Neutrophil (primary cell): ENCODE measurements around the gene HSCB.

Experiments
- H3K27ac ChIP-seq: fragments of 200-600 bp; sonication (generic); 2 replicates; pipeline ENCODE4 v1.5.1; 2016; ENCODE audit warnings: mild to moderate bottlenecking, moderate library complexity
- H3K27me3 ChIP-seq: fragments of 200-600 bp; sonication (generic); 2 replicates; pipeline ENCODE4 v1.6.0; 2016; ENCODE audit warnings: mild to moderate bottlenecking
- H3K36me3 ChIP-seq: fragments of 200-600 bp; sonication (generic); 2 replicates; pipeline ENCODE4 v1.5.1; 2017
- H3K4me1 ChIP-seq, 2 experiments: fragments of 200-600 bp in 1 of 2; sonication (generic) in 1 of 2; 1 replicate in 1 of 2; 2 replicates in 1 of 2; pipeline versions ENCODE4 v1.5.1 to v1.6.1; 2013 to 2016; ENCODE audit warnings: low read depth in 1 of 2, low read length in 1 of 2, mild to moderate bottlenecking in 1 of 2, moderate library complexity in 1 of 2; ENCODE audit not compliant: control insufficient read depth in 1 of 2, insufficient read depth in 1 of 2
- H3K4me3 ChIP-seq, 2 experiments: fragments of 200-600 bp in 1 of 2; sonication (generic) in 1 of 2; 1 replicate in 1 of 2; 2 replicates in 1 of 2; pipeline ENCODE4 v1.5.1; 2013 to 2016; ENCODE audit warnings: low read depth in 1 of 2, low read length in 1 of 2, mild to moderate bottlenecking in 1 of 2, moderate library complexity in 1 of 2
- H3K9me3 ChIP-seq: fragments of 200-600 bp; sonication (generic); 2 replicates; pipeline ENCODE4 v1.5.1; 2016
- CTCF ChIP-seq: fragments of 200-600 bp; sonication (generic); IDR thresholded peaks from 2 replicates; pipeline ENCODE4 v1.5.1; 2016; ENCODE audit warnings: antibody characterized with exemption

Gene HSCB

GRCh38 chr22:28710107-28710506 is 31.7 kb upstream of the HSCB start:
- Histone ChIP-seq H3K4me1 (no peaks in the 10 kb centered on the region), H3K4me3 (no peak overlapping the region), H3K27me3 (no peaks in the 10 kb centered on the region), H3K36me3 (peaks cover 13% of the 10 kb centered on the region), H3K9me3 (no peaks in the 10 kb centered on the region), H3K27ac (no peak overlapping the region)
- TF ChIP-seq CTCF, result no peak

- no peak overlapping the region for H3K4me3 ChIP-seq
- H3K36me3 ChIP-seq, result peaks cover 13% of the 10 kb centered on the region
- no peaks in the 10 kb centered on the region for H3K27me3 ChIP-seq
- no peaks in the 10 kb centered on the region for H3K9me3 ChIP-seq
- H3K27ac ChIP-seq, result no peak overlapping the region
- no peaks in the 10 kb centered on the region for H3K4me1 ChIP-seq
- TF ChIP-seq CTCF, result no peak
These were observed 31.2 kb upstream of the HSCB start for GRCh38 chr22:28710576-28711191.

GRCh38 chr22:28711341-28711740 is 30.5 kb upstream of the HSCB start:
- no peaks in the 10 kb centered on the region for H3K9me3 ChIP-seq
- TF ChIP-seq CTCF, result no peak
- peaks cover 14% of the 10 kb centered on the region for H3K36me3 ChIP-seq
- no peaks in the 10 kb centered on the region for H3K4me1 ChIP-seq
- no peak overlapping the region for H3K27ac ChIP-seq
- no peak overlapping the region for H3K4me3 ChIP-seq
- H3K27me3 ChIP-seq, result no peaks in the 10 kb centered on the region

- Histone ChIP-seq H3K4me3 (no peak overlapping the region), H3K27me3 (no peaks in the 10 kb centered on the region), H3K36me3 (peaks cover 15% of the 10 kb centered on the region), H3K4me1 (no peaks in the 10 kb centered on the region), H3K27ac (no peak overlapping the region), H3K9me3 (no peaks in the 10 kb centered on the region)
- TF ChIP-seq CTCF, result no peak
These were observed 29.7 kb upstream of the HSCB start for GRCh38 chr22:28711820-28712777.

- no peak overlapping the region for H3K27ac ChIP-seq
- no peaks in the 10 kb centered on the region for H3K4me1 ChIP-seq
- no peak for TF ChIP-seq CTCF
- H3K9me3 ChIP-seq, result no peaks in the 10 kb centered on the region
- H3K36me3 ChIP-seq, result peaks cover 9% of the 10 kb centered on the region
- no peak overlapping the region for H3K4me3 ChIP-seq
- H3K27me3 ChIP-seq, result no peaks in the 10 kb centered on the region
These were observed 27.7 kb upstream of the HSCB start for GRCh38 chr22:28714043-28714628.
